Gastroesophageal sphincter (tissue), 4 donors: ENCODE data around the gene FGR. TPM values are rescaled to one million over a fixed set of nuclear protein-coding genes. Genes with fewer than 3 reads are reported as not detected.

Source experiments
- ATAC-seq: fragments of 150-250 bp; one replicate; pipeline ENCODE4 v1.9.1; 2016; ENCODE audit warnings: mild to moderate bottlenecking, moderate library complexity
- H3K27ac ChIP-seq, 4 donors: fragments of 200-600 bp; sonication (generic) in 3 of 4; 1 replicate in 3 of 4; 2 replicates in 1 of 4; pipeline ENCODE4 v1.5.1; 2016 to 2019
- H3K27me3 ChIP-seq: fragments of 200-600 bp; sonication (generic); one replicate; pipeline ENCODE4 v1.5.1; 2019
- H3K36me3 ChIP-seq, 2 donors: fragments of 200-600 bp; sonication (generic); one replicate each; pipeline ENCODE4 v1.5.1; 2019; ENCODE audit warnings: control low read depth in 1 of 2
- H3K4me1 ChIP-seq, 3 donors: fragments of 200-600 bp; sonication (generic); 1 replicate in 2 of 3; 2 replicates in 1 of 3; pipeline ENCODE4 v1.5.1; 2016 to 2019; ENCODE audit warnings: control low read depth in 2 of 3
- H3K4me3 ChIP-seq, 2 donors: fragments of 200-600 bp; sonication (generic); one replicate each; pipeline ENCODE4 v1.5.1; 2019; ENCODE audit warnings: mild to moderate bottlenecking in 1 of 2, moderate library complexity in 1 of 2
- H3K9me3 ChIP-seq, 3 donors: fragments of 200-600 bp; sonication (generic); one replicate each; pipeline ENCODE4 v1.5.1; 2017 to 2019; ENCODE audit warnings: control low read depth in 2 of 3
- EP300 ChIP-seq: sonication (generic); formaldehyde crosslinking; IDR thresholded peaks from one replicate; pipeline ENCODE4 v1.6.1; 2017; ENCODE audit warnings: antibody characterized with exemption, mild to moderate bottlenecking
- POLR2A ChIP-seq, 2 donors: fragments of 450-650 bp; IDR thresholded peaks; one replicate each; pipeline ENCODE4 v1.6.1; 2017; ENCODE audit warnings: antibody characterized with exemption in 2 of 2, mild to moderate bottlenecking in 2 of 2, moderate library complexity in 1 of 2
- POLR2AphosphoS5 ChIP-seq: sonication (generic); formaldehyde crosslinking; IDR thresholded peaks from one replicate; pipeline ENCODE4 v1.6.1; 2017; ENCODE audit warnings: antibody characterized with exemption
- WGBS, 2 donors: methylation state at CpG; one replicate each; pipeline ENCODE4 v1.1.5; 2018; ENCODE audit warnings: low coverage in 1 of 2; 5-methylcytosine and 5-hydroxymethylcytosine counted together
- total RNA-seq, 4 donors: library from RNA; depleted of rRNA; stranded (reverse); fragments of >200 nt; gene quantifications; one replicate each; pipeline ENCODE4 v1.1.0, GENCODE V29; 2016
- TF ChIP-seq, protein P1 (sequence below), 4 experiments: fragments of 200-600 bp in 2 of 4; fragments of 450-650 bp in 2 of 4; sonication (generic) in 1 of 4; IDR thresholded peaks; one replicate each; pipeline ENCODE4 v1.5.1; 2017 to 2019; ENCODE audit warnings: antibody characterized with exemption in 4 of 4, mild to moderate bottlenecking in 2 of 4, moderate library complexity in 2 of 4

FGR gene
- total RNA-seq, 4 donors from 2014 or later: 9.2 to 17.8 (median 10.1) TPM

DNA sequence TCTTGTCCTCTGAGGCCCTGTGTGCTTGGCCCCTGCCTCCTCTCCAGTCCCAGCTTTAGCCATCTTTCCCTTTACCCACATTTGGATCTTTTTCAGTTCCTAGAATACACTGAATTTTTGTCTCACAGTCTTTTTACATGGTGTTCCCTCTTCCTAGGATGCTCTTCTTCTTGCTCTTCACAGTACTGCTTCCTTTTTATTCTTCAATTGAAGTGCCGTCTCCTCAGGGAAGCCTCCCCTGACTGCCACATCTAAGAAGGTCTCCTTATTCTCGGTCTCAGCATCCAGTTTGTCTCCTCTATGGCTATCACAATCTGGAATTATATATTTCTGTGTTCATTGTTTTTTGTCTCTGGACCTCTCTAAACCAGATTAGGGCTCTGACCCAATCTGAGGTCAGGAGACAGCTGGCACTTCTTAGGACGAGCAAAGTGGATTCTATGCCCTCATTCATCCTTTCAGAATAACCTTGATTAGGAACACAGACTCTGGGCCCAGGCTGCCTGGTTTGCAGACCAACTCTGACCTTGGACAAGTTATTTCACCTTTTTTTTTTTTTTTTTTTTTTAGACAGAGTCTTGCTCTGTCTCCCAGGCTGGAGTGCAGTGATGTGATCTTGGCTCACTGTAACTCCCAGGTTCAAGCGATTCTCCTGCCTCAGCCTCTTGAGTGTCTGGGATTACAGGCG lies 3.2 kb upstream of the FGR start:
- Histone ChIP-seq H3K27ac (no peak overlapping the region), H3K4me1 (peaks cover 0 to 19% (median 9%) of the 10 kb centered on the region in 3 donors), H3K9me3 (no peaks in the 10 kb centered on the region), H3K4me3 (no peak overlapping the region), H3K36me3 (no peaks in the 10 kb centered on the region), H3K27me3 (peaks cover 19% of the 10 kb centered on the region)
- no peak for TF ChIP-seq POLR2A (IDR thresholded peaks at IDR 0.05)
- no peak for TF ChIP-seq POLR2AphosphoS5
- no peak for TF ChIP-seq EP300
- TF ChIP-seq, protein P1, sequence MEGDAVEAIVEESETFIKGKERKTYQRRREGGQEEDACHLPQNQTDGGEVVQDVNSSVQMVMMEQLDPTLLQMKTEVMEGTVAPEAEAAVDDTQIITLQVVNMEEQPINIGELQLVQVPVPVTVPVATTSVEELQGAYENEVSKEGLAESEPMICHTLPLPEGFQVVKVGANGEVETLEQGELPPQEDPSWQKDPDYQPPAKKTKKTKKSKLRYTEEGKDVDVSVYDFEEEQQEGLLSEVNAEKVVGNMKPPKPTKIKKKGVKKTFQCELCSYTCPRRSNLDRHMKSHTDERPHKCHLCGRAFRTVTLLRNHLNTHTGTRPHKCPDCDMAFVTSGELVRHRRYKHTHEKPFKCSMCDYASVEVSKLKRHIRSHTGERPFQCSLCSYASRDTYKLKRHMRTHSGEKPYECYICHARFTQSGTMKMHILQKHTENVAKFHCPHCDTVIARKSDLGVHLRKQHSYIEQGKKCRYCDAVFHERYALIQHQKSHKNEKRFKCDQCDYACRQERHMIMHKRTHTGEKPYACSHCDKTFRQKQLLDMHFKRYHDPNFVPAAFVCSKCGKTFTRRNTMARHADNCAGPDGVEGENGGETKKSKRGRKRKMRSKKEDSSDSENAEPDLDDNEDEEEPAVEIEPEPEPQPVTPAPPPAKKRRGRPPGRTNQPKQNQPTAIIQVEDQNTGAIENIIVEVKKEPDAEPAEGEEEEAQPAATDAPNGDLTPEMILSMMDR (IDR thresholded peaks at IDR 0.05): no peak
- WGBS, 2 donors: 66 to 76% methylated on average over 4 of the region's 5 CpGs
- no peak for ATAC-seq

DNA sequence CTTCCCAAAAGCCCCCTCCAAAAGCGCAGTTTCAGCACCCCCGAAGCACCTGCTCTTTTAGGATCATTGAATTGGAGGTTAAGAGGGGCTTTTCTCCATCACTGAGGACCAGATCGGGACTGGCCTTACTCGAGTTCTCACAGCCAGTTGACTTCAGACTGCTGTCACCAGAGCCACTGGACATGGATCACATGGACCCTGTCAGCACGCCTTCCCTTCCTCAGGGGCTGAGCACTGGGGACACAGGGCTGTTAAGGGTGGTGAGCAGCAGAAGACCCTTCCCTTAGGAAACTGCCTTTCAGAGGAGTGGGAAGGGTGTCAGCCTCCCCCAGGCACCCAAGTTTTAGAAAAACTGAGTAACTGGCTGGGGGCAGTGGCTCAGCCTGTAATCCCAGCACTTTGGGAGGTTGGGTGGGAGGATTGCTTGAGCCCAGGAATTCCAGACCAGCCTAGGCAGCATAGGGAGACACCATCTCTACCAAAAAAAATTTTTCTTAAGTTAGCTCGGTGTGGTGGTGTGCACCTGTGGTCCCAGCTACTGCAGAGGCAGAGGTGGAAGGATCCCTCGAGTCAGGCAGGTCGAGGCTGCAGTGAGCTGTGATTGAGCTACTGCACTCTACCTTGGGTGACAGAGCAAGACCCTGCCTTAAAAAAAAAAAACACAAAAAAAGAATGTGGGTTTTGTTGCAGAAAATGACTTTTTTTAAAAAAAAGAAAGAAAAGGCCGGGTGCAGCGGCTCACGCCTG lies 584 bp upstream of the FGR start:
- WGBS, 2 donors: 95 to 96% methylated on average over 3 to 6 of the region's 11 CpGs
- no peak for ATAC-seq
- Histone ChIP-seq H3K27ac (peak overlapping the region in 1 of 4 donors; percentile 81), H3K9me3 (no peaks in the 10 kb centered on the region), H3K4me3 (peak overlapping the region in 1 of 2 donors; percentile 54), H3K4me1 (peaks cover 0 to 45% (median 14%) of the 10 kb centered on the region in 3 donors), H3K27me3 (peaks cover 30% of the 10 kb centered on the region), H3K36me3 (no peaks in the 10 kb centered on the region)
- no peak for TF ChIP-seq EP300
- no peak for TF ChIP-seq POLR2AphosphoS5
- TF ChIP-seq, protein P1 (IDR thresholded peaks at IDR 0.05): no peak
- no peak for TF ChIP-seq POLR2A (IDR thresholded peaks at IDR 0.05)

DNA sequence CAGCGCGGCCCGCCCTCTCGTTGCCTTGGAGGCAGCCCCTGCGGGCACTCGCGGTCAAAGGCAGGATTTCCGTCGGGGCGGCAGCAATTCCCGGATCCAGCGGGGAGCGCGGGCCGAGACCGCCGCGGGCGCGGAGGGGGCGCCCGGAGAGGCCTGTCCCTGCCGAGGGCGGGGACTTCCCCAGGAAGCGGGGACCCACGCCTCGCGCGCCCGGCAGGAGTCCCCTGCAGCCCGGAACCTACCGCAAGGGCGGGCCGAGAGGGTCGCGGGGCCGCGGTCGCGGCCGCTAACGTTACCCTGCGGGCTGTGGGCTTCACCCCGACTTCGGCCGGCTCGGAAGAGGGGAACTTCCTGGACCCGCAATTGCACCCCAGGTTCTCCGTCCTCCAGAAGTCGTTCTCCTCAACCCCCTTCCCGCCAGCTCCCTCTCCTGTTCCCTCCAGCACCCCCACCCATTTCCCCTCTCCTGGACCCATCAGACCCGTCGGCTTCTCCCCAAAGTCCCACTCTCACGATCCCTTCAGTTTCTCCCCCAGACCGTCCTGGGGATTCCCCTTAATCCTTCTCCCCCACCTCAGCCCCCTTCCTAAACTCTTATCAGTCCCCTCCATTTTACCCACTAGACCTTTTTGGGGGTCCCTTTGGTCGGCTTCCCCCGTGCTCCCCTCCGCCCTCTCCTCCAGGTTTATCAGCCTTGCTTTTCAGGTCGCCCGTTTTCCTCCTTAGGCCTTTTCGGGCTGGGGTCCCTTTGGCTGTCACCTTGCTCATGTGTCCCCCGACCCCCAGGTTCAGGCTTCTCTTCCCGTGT lies 604 bp downstream of the FGR start:
- peak overlapping the region; percentile 23 to 54 for H3K4me3 ChIP-seq
- H3K27me3 ChIP-seq: peaks cover 30% of the 10 kb centered on the region
- 18% methylated on average over 15 of the region's 63 CpGs; no CpG with 5 or more reads in 1 of the 2 donors for WGBS, 2 donors
- TF ChIP-seq POLR2A (IDR thresholded peaks at IDR 0.05) (peak; percentile 12 to 22), EP300 (no peak), POLR2AphosphoS5 (peak; percentile 23)
- TF ChIP-seq, protein P1 (IDR thresholded peaks at IDR 0.05): peak in 1 of 4 experiments; percentile 23
- H3K9me3 ChIP-seq: no peaks in the 10 kb centered on the region
- peak overlapping the region; percentile 19 to 81 (median 68) for H3K27ac ChIP-seq
- H3K4me1 ChIP-seq: peaks cover 0 to 56% (median 20%) of the 10 kb centered on the region in 3 donors
- H3K36me3 ChIP-seq: no peaks in the 10 kb centered on the region
- peak; percentile 52 for ATAC-seq

DNA sequence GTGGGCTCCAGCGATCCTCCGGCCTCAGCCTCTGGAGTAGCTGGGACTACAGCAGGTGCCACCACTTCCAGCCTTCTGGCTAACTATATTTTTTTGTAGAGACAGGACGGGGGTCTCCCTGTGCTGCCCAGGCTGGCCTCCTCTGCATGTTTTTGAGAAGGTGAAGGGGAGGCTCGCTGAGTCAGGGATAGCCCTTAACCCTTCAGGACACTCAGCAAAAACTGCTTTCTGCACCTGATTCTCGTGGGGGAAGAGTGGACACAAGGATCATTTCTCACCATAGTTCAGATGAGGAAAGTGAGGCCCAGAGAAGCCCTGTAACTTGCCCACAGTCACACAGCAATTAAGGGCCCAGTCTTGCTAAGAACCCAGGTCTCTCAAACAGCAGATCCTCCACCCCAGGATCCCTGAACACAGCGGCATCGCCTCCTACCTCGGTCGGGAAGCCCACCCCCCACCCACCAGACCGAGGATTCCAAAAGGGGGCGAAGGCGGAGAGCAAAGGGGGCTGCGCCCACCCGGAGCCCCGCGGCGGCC lies 1.3 kb downstream of the FGR start:
- no CpG with 5 or more reads among the region's 17 CpGs for WGBS, 2 donors
- H3K4me3 ChIP-seq: peak overlapping the region; percentile 23 to 54
- H3K9me3 ChIP-seq: no peaks in the 10 kb centered on the region
- peaks cover 30% of the 10 kb centered on the region for H3K27me3 ChIP-seq
- H3K27ac ChIP-seq: peak overlapping the region; percentile 19 to 81 (median 68)
- TF ChIP-seq, protein P1 (IDR thresholded peaks at IDR 0.05): no peak
- TF ChIP-seq EP300 (no peak), POLR2AphosphoS5 (no peak), POLR2A (IDR thresholded peaks at IDR 0.05) (no peak)
- no peaks in the 10 kb centered on the region for H3K36me3 ChIP-seq
- ATAC-seq: no peak
- peaks cover 0 to 61% (median 23%) of the 10 kb centered on the region in 3 donors for H3K4me1 ChIP-seq
